PC-9 (cell line): ENCODE measurements around the gene SKP1. TPM values are rescaled to one million over a fixed set of nuclear protein-coding genes. Genes with fewer than 3 reads are reported as not detected.

Source experiments
- BruUV-seq: library from RNA; stranded (reverse); fragments of 400-500 nt; replicated peaks from 2 replicates; lab custom pipeline; 2021; lab: Mats Ljungman, UMichigan
- CTCF ChIA-PET: fragments of 300-600 bp; sonication (Branson Sonifier 250); formaldehyde crosslinking; loops from one replicate; lab custom pipeline; 2022; ENCODE audit warnings: antibody characterized with exemption; lab: Charles Lee
- POLR2A ChIA-PET: fragments of 300-600 bp; sonication (Branson Sonifier 250); formaldehyde crosslinking; loops from one replicate; lab custom pipeline; 2022; ENCODE audit warnings: antibody characterized with exemption; ENCODE audit not compliant: unreplicated experiment; lab: Charles Lee
- DNase-seq, 2 experiments: peaks; one replicate each; pipeline versions ENCODE4 v3.0.0 to v3.0.0-alpha.2; 2015 to 2022; ENCODE audit warnings: mixed read lengths in 1 of 2
- H2AFZ ChIP-seq: fragments of 200-600 bp; sonication (generic); 2 replicates; pipeline ENCODE4 v1.8.1; 2017; ENCODE audit warnings: antibody characterized with exemption
- H3F3A ChIP-seq: fragments of 200-600 bp; sonication (generic); 2 replicates; pipeline ENCODE4 v1.8.1; 2017; ENCODE audit warnings: antibody characterized with exemption, mild to moderate bottlenecking, low read depth; ENCODE audit not compliant: insufficient read depth
- H3K27ac ChIP-seq: fragments of 200-600 bp; sonication (generic); 2 replicates; pipeline ENCODE4 v1.6.1; 2016; ENCODE audit warnings: mixed run types
- H3K27me3 ChIP-seq: fragments of 200-600 bp; sonication (generic); 2 replicates; pipeline ENCODE4 v1.6.1; 2016; ENCODE audit warnings: low read depth, mixed run types; ENCODE audit not compliant: insufficient read depth
- H3K36me3 ChIP-seq: fragments of 200-600 bp; sonication (generic); 2 replicates; pipeline ENCODE4 v1.6.1; 2016; ENCODE audit warnings: low read depth, mixed run types
- H3K4me1 ChIP-seq: fragments of 200-600 bp; sonication (generic); replicated peaks from 2 replicates; pipeline ENCODE4 v1.6.1; 2016; ENCODE audit warnings: mixed run types; ENCODE audit not compliant: insufficient read depth
- H3K4me2 ChIP-seq: fragments of 200-600 bp; sonication (generic); 2 replicates; pipeline ENCODE4 v1.6.1; 2017; ENCODE audit warnings: mixed run types
- H3K4me3 ChIP-seq: fragments of 200-600 bp; sonication (generic); 2 replicates; pipeline ENCODE4 v1.6.1; 2016; ENCODE audit warnings: mixed run types
- H3K79me2 ChIP-seq: fragments of 200-600 bp; sonication (generic); 2 replicates; pipeline ENCODE4 v1.6.1; 2017; ENCODE audit warnings: low read depth, mixed run types
- H3K9me2 ChIP-seq: fragments of 200-600 bp; sonication (generic); 2 replicates; pipeline ENCODE4 v1.8.1; 2017; ENCODE audit warnings: mild to moderate bottlenecking; ENCODE audit not compliant: insufficient read depth
- H3K9me3 ChIP-seq: fragments of 200-600 bp; sonication (generic); 2 replicates; pipeline ENCODE4 v1.8.1; 2016; ENCODE audit warnings: low read depth; ENCODE audit not compliant: insufficient read depth
- H4K20me1 ChIP-seq: fragments of 200-600 bp; sonication (generic); 2 replicates; pipeline ENCODE4 v1.8.1; 2017; ENCODE audit not compliant: insufficient read depth
- EZH2 ChIP-seq: fragments of 200-600 bp; sonication (generic); IDR thresholded peaks from 2 replicates; pipeline ENCODE4 v1.8.0; 2017; ENCODE audit warnings: antibody characterized with exemption, low read depth
- intact Hi-C: fragments of 100-400 bp; cut with micrococcal nuclease; formaldehyde crosslinking; loops from one replicate; pipeline ENCODE4 v1.10.0; 2022; ENCODE audit not compliant: unreplicated experiment
- total RNA-seq: library from RNA; stranded (reverse); gene quantifications from 2 replicates; pipeline ENCODE4 v1.2.3, GENCODE V29; 2021
- TF ChIP-seq, protein P1 (sequence below): fragments of 200-600 bp; sonication (generic); conservative IDR thresholded peaks from 2 replicates; pipeline ENCODE4 v1.6.1; 2017; ENCODE audit warnings: mixed run types, antibody characterized with exemption, mild to moderate bottlenecking, moderate library complexity

Gene SKP1
- total RNA-seq, 1 experiment from 2014 or later: 409 TPM

DNA sequence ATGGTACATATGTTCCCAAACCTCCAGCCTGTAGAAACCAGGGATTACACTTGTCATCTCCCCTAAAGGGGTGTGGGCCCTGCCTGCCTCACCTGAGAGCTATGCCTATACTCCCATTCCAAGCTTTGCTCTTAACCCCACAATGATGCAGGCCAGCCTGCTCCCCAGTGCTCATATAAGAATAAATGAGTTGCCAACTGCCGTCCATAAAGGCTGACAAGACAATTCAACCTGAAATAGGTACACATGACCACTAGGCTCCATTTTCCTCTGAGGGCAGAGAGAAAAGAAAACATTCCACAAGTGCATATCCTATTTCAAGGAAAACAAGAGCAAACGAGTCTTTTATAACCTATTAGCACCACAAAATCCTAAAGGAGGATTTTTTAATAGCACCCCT is 28.4 kb downstream of the SKP1 start:
- no peak overlapping the region for H3K4me2 ChIP-seq

DNA sequence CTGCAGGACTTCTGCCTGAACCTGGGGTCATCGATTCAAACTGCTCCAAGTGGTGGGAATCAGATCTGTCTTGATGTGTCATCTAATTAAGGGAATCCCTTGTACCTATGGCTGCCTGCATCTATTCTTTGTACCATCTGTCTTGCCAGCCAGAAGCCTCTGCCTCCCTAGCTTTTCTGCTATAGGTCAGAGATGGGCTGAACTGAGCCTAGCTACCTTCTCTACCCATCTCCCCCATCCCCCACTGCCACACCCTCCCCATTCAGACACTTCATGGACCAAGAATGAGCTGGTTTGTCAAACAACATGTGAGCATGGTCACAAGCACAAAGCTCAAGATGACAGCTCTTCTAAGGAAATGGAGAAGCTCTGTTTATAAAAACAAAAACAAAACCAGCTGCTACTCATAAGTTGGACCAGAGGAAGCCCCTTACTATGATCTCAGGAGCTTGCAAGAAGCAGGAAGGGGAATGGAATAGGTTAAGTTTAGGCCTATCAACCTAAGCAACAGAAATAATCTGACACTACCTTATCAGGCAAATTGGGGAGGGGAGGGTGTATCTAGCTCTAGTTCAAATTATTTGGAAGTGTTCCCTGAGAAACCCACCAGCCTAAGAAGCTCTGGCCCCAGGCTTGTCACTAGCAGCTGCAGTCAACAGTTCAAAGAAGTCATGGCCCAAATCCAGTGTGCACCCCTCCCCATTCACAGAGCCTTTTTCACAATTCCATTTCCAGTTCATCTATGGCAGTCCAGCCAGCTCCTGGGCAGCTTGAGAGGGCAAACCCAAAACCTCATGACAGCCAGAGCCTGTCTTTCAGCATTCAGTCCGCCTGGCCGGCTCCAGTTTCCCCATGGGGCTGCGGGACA is 29.9 kb downstream of the SKP1 start:
- ChIA-PET CTCF (interaction anchor here (0.7 to 1.1 kb wide), 2 partner anchors 107 to 177 kb away, joined by 3 to 6 read pairs; no protein-coding TSS in a partner anchor), POLR2A (no interaction called here)
- Histone ChIP-seq H2AFZ (no peak overlapping the region), H3K9me2 (no peaks in the 10 kb centered on the region), H3K4me1 (peaks cover 17% of the 10 kb centered on the region), H3K4me3 (no peak overlapping the region), H3K79me2 (peaks cover 27% of the 10 kb centered on the region), H3K36me3 (peaks cover 27% of the 10 kb centered on the region; the same call in 1 of the 2 replicates), H3K27me3 (no peaks in the 10 kb centered on the region), H3K9me3 (no peaks in the 10 kb centered on the region), H3F3A (peaks cover 63% of the 10 kb centered on the region), H4K20me1 (peaks cover 41% of the 10 kb centered on the region), H3K4me2 (no peak overlapping the region), H3K27ac (no peak overlapping the region)
- no TSS peak for BruUV-seq
- no peak for DNase-seq
- TF ChIP-seq, protein P1, sequence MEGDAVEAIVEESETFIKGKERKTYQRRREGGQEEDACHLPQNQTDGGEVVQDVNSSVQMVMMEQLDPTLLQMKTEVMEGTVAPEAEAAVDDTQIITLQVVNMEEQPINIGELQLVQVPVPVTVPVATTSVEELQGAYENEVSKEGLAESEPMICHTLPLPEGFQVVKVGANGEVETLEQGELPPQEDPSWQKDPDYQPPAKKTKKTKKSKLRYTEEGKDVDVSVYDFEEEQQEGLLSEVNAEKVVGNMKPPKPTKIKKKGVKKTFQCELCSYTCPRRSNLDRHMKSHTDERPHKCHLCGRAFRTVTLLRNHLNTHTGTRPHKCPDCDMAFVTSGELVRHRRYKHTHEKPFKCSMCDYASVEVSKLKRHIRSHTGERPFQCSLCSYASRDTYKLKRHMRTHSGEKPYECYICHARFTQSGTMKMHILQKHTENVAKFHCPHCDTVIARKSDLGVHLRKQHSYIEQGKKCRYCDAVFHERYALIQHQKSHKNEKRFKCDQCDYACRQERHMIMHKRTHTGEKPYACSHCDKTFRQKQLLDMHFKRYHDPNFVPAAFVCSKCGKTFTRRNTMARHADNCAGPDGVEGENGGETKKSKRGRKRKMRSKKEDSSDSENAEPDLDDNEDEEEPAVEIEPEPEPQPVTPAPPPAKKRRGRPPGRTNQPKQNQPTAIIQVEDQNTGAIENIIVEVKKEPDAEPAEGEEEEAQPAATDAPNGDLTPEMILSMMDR: no peak
- no peak for TF ChIP-seq EZH2
- intact Hi-C loops: loop anchor here (1.0 kb wide), 1 partner anchor 108 kb away; no protein-coding TSS in a partner anchor

More for the DNA sequence above, 28.4 kb downstream of the SKP1 start:
- H3F3A ChIP-seq: peaks cover 72% of the 10 kb centered on the region
- peaks cover 17% of the 10 kb centered on the region for H3K4me1 ChIP-seq
- H3K27ac ChIP-seq: no peak overlapping the region
- peaks cover 39% of the 10 kb centered on the region; the same call in 1 of the 2 replicates for H3K36me3 ChIP-seq
- no peaks in the 10 kb centered on the region for H3K9me3 ChIP-seq
- no peak for DNase-seq
- ChIA-PET CTCF (interaction anchor here (0.7 kb wide), 1 partner anchor 47 kb away, joined by 8 read pairs; no protein-coding TSS in a partner anchor), POLR2A (interaction anchor here (0.6 kb wide), 1 partner anchor 29 kb away, joined by 9 read pairs; no protein-coding TSS in a partner anchor)
- H3K9me2 ChIP-seq: no peaks in the 10 kb centered on the region
- peaks cover 41% of the 10 kb centered on the region for H4K20me1 ChIP-seq
- no peaks in the 10 kb centered on the region for H3K27me3 ChIP-seq
- BruUV-seq: no TSS peak
- no peak overlapping the region for H3K4me3 ChIP-seq
- H3K79me2 ChIP-seq: peaks cover 33% of the 10 kb centered on the region
- intact Hi-C loops: no loop called here
- no peak overlapping the region for H2AFZ ChIP-seq
- TF ChIP-seq EZH2: no peak
- TF ChIP-seq, protein P1: no peak

DNA sequence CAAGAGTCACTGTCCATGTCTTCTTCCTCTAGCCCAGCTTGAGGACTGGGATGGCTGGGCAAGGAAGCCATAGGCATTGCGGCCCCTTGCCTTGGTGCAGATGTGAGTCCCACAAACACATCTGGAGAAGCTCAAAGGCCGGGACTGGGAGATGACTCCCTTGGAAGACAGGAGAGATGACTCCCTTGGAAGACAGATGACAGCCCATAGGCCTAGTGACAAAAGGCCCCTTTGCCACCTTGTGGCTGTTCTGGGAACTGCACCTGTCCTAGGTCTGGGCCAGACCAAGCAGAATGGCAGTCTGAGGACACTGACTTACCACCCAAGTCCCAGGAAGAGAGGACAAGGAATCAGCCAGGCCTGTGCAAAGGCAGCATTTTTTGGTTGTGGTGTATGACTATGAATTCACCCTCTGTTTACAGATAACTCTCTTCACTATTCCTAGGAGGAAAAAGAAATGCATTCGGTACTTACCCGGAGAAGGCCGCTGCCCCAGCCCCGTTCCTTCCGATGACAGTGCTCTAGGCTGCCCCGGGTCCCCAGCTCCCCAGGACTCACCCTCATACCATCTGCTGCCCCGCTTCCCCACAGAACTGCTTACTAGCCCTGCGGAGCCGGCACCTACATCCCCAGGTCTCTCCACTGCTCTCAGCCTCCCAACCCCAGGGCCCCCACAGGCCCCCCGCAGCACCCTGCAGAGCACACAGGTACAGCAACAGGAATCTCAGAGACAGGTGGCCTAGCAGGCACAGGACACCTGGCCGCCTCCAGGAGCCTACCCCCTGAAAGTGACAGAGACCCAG is 30.8 kb downstream of the SKP1 start:
- Histone ChIP-seq H3K4me1 (peaks cover 17% of the 10 kb centered on the region), H3K4me3 (no peak overlapping the region), H3K27ac (no peak overlapping the region), H3K9me2 (no peaks in the 10 kb centered on the region), H3K4me2 (no peak overlapping the region), H3K9me3 (no peaks in the 10 kb centered on the region), H3K79me2 (peaks cover 22% of the 10 kb centered on the region), H2AFZ (no peak overlapping the region), H3F3A (peaks cover 67% of the 10 kb centered on the region), H4K20me1 (peaks cover 38% of the 10 kb centered on the region), H3K27me3 (no peaks in the 10 kb centered on the region), H3K36me3 (0 out of 2 replicates have a peak, but pooled peaks cover 21% of the 10 kb centered on the region)
- ChIA-PET CTCF (no interaction called here), POLR2A (interaction anchor here (0.6 to 0.7 kb wide), 2 partner anchors 18 to 26 kb away, joined by 5 to 11 read pairs; no protein-coding TSS in a partner anchor)
- intact Hi-C loops: loop anchor here (1.0 kb wide), 1 partner anchor 107 kb away; no protein-coding TSS in a partner anchor
- peak; percentile 49 to 71 for DNase-seq
- BruUV-seq: no TSS peak
- TF ChIP-seq, protein P1: peak; percentile 96
- TF ChIP-seq EZH2: no peak
